H9 (cell line): Measurements from ENCODE around the gene GLRX3. TPM values are rescaled to one million over a fixed set of nuclear protein-coding genes. Genes with fewer than 3 reads are reported as not detected.

Experiments used
- DNase-seq: peaks from one replicate; pipeline ENCODE4 v3.0.0-alpha.2; 2017
- H2AFZ ChIP-seq: one replicate; pipeline ENCODE4 v1.6.1; 2013; ENCODE audit warnings: mild to moderate bottlenecking, low read length, control low read depth, moderate library complexity
- H2AK5ac ChIP-seq: 2 replicates; pipeline ENCODE4 v1.6.1; 2013; ENCODE audit warnings: low read length, control low read depth, mixed read lengths; ENCODE audit not compliant: insufficient read length
- H2BK120ac ChIP-seq: one replicate; pipeline ENCODE4 v1.6.1; 2013; ENCODE audit warnings: low read depth, mild to moderate bottlenecking, low read length, control low read depth, inconsistent platforms; ENCODE audit not compliant: poor library complexity, severe bottlenecking
- H2BK12ac ChIP-seq: 2 replicates; pipeline ENCODE4 v1.6.1; 2013; ENCODE audit warnings: low read length, control low read depth, mixed read lengths, low read depth; ENCODE audit not compliant: insufficient read length
- H2BK15ac ChIP-seq: 2 replicates; pipeline ENCODE4 v1.6.1; 2013; ENCODE audit warnings: low read depth, low read length, control low read depth
- H2BK20ac ChIP-seq: one replicate; pipeline ENCODE4 v1.6.1; 2013; ENCODE audit warnings: low read depth, mild to moderate bottlenecking, low read length, control low read depth, inconsistent platforms; ENCODE audit not compliant: poor library complexity, severe bottlenecking
- H2BK5ac ChIP-seq: 2 replicates; pipeline ENCODE4 v1.6.1; 2013; ENCODE audit warnings: low read length, control low read depth, mixed read lengths; ENCODE audit not compliant: insufficient read length
- H3K14ac ChIP-seq: 2 replicates; pipeline ENCODE4 v1.6.1; 2013; ENCODE audit warnings: low read length, control low read depth; ENCODE audit not compliant: insufficient read depth
- H3K18ac ChIP-seq: 2 replicates; pipeline ENCODE4 v1.6.1; 2013; ENCODE audit warnings: low read depth, mild to moderate bottlenecking, mixed read lengths, low read length, control low read depth; ENCODE audit not compliant: insufficient read length
- H3K23ac ChIP-seq: 2 replicates; pipeline ENCODE4 v1.6.1; 2013; ENCODE audit warnings: low read length, control low read depth, mixed read lengths, low read depth; ENCODE audit not compliant: insufficient read length
- H3K23me2 ChIP-seq: 2 replicates; pipeline ENCODE4 v1.6.1; 2013; ENCODE audit warnings: low read depth, mild to moderate bottlenecking, mixed read lengths, low read length, control low read depth; ENCODE audit not compliant: insufficient read length, poor library complexity, severe bottlenecking
- H3K27ac ChIP-seq: 2 replicates; pipeline ENCODE4 v1.5.1; 2013; ENCODE audit warnings: low read length, control low read depth, mixed read lengths, low read depth; ENCODE audit not compliant: insufficient read length
- H3K27me3 ChIP-seq: 2 replicates; pipeline ENCODE4 v1.6.1; 2013; ENCODE audit warnings: low read length, control low read depth, inconsistent platforms; ENCODE audit not compliant: insufficient read depth
- H3K4ac ChIP-seq: 2 replicates; pipeline ENCODE4 v1.6.1; 2013; ENCODE audit warnings: low read depth, mild to moderate bottlenecking, control low read depth, inconsistent platforms, low read length, moderate library complexity
- H3K4me1 ChIP-seq: 2 replicates; pipeline ENCODE4 v1.6.1; 2013; ENCODE audit warnings: low read length, control low read depth, inconsistent platforms; ENCODE audit not compliant: insufficient read depth
- H3K4me2 ChIP-seq: 2 replicates; pipeline ENCODE4 v1.6.1; 2013; ENCODE audit warnings: low read length, control low read depth, mixed read lengths; ENCODE audit not compliant: insufficient read length, insufficient read depth
- H3K56ac ChIP-seq: 2 replicates; pipeline ENCODE4 v1.6.1; 2013; ENCODE audit warnings: low read depth, mild to moderate bottlenecking, mixed read lengths, low read length, control low read depth; ENCODE audit not compliant: insufficient read length
- H3K79me1 ChIP-seq: 2 replicates; pipeline ENCODE4 v1.6.1; 2013; ENCODE audit warnings: low read depth, mild to moderate bottlenecking, moderate library complexity, low read length, control low read depth, inconsistent platforms; ENCODE audit not compliant: insufficient read depth, poor library complexity, severe bottlenecking
- H3K79me2 ChIP-seq: 2 replicates; pipeline ENCODE4 v1.6.1; 2013; ENCODE audit warnings: low read length, control low read depth, inconsistent platforms; ENCODE audit not compliant: insufficient read depth
- H3K9ac ChIP-seq: 2 replicates; pipeline ENCODE4 v1.6.1; 2013; ENCODE audit warnings: low read length, control low read depth, mixed read lengths; ENCODE audit not compliant: insufficient read length; ENCODE audit errors: extremely low read depth
- H3K9me3 ChIP-seq: one replicate; pipeline ENCODE4 v1.6.1; 2013; ENCODE audit warnings: low read depth, low read length, inconsistent platforms; ENCODE audit not compliant: control insufficient read depth
- H3T11ph ChIP-seq: one replicate; pipeline ENCODE4 v1.6.1; 2013; ENCODE audit warnings: mild to moderate bottlenecking, low read length, control low read depth, inconsistent platforms
- H4K20me1 ChIP-seq: one replicate; pipeline ENCODE4 v1.6.1; 2013; ENCODE audit not compliant: control insufficient read depth, insufficient read length, insufficient read depth
- H4K5ac ChIP-seq: 2 replicates; pipeline ENCODE4 v1.6.1; 2013; ENCODE audit warnings: low read depth, mild to moderate bottlenecking, mixed read lengths, low read length, control low read depth; ENCODE audit not compliant: insufficient read length
- H4K8ac ChIP-seq: replicated peaks from 2 replicates; pipeline ENCODE4 v1.6.1; 2013; ENCODE audit warnings: low read length, control low read depth, mixed read lengths, low read depth; ENCODE audit not compliant: insufficient read length
- H4K91ac ChIP-seq: 2 replicates; pipeline ENCODE4 v1.6.1; 2013; ENCODE audit warnings: low read depth, mild to moderate bottlenecking, moderate library complexity, mixed read lengths, low read length, control low read depth; ENCODE audit not compliant: insufficient read length
- H3K27ac Mint-ChIP-seq, 3 experiments: 2 replicates in 2 of 3; 3 replicates in 1 of 3; pipeline ENCODE4 v1.8.0; 2020 to 2021; ENCODE audit warnings: mixed read lengths in 3 of 3, mild to moderate bottlenecking in 1 of 3, moderate library complexity in 1 of 3
- H3K27me3 Mint-ChIP-seq: 2 replicates; pipeline ENCODE4 v1.8.0; 2021; ENCODE audit warnings: low read depth, mild to moderate bottlenecking, moderate library complexity, mixed read lengths
- H3K36me3 Mint-ChIP-seq, 3 experiments: 2 replicates in 2 of 3; 3 replicates in 1 of 3; pipeline ENCODE4 v1.8.0; 2020 to 2021; ENCODE audit warnings: low read depth in 3 of 3, mixed read lengths in 3 of 3; ENCODE audit not compliant: insufficient read depth in 1 of 3
- H3K4me1 Mint-ChIP-seq, 2 experiments: 2 replicates each; pipeline ENCODE4 v1.8.0; 2020; ENCODE audit warnings: mixed read lengths in 2 of 2
- H3K4me3 Mint-ChIP-seq, 2 experiments: 2 replicates in 1 of 2; 3 replicates in 1 of 2; pipeline ENCODE4 v1.8.0; 2020 to 2021; ENCODE audit warnings: mild to moderate bottlenecking in 2 of 2, mixed read lengths in 2 of 2, moderate library complexity in 1 of 2
- H3K9me3 Mint-ChIP-seq, 2 experiments: 2 replicates in 1 of 2; 3 replicates in 1 of 2; pipeline ENCODE4 v1.8.0; 2020; ENCODE audit warnings: mild to moderate bottlenecking in 2 of 2, mixed read lengths in 2 of 2, moderate library complexity in 1 of 2
- CTCF ChIP-seq: fragments of 200-600 bp; sonication (generic); conservative IDR thresholded peaks from 3 replicates; pipeline ENCODE4 v1.8.0; 2021; ENCODE audit warnings: antibody characterized with exemption, mild to moderate bottlenecking
- whole genome bisulfite sequencing: extraction: QIAGEN DNeasy Blood & Tissue Kit; methylation state at CpG from one replicate; pipeline ENCODE4 v1.1.7; 2013; ENCODE audit warnings: missing lambda C conversion rate, low lambda C conversion rate, mixed read lengths; ENCODE audit not compliant: insufficient read length; ENCODE audit errors: extremely low coverage; 5-methylcytosine and 5-hydroxymethylcytosine counted together
- total RNA-seq: library from RNA; stranded (reverse); gene quantifications from 2 replicates; pipeline ENCODE4 v1.2.1, GENCODE V29; 2021

GLRX3 gene
- total RNA-seq, 1 experiment from 2014 or later: 139 TPM

GRCh38 chr10:130218936-130219335 lies 82.7 kb downstream of the GLRX3 start:
- no peak overlapping the region for H2BK12ac ChIP-seq
- H3K36me3 Mint-ChIP-seq: no peaks in the 10 kb centered on the region
- H2BK20ac ChIP-seq: no peak overlapping the region
- no peak overlapping the region for H3K18ac ChIP-seq
- no peak for TF ChIP-seq CTCF
- no peaks in the 10 kb centered on the region for H3K4me1 ChIP-seq
- H2BK5ac ChIP-seq: no peak overlapping the region
- H3K4me3 Mint-ChIP-seq: no peak overlapping the region
- no peak overlapping the region for H3K4ac ChIP-seq
- no peak overlapping the region for H3K27ac ChIP-seq
- H3K9ac ChIP-seq: no peak overlapping the region
- H4K8ac ChIP-seq: no peak overlapping the region
- H3K27me3 Mint-ChIP-seq: peaks cover 2% of the 10 kb centered on the region; the same call in 1 of the 2 replicates
- H2BK120ac ChIP-seq: no peak overlapping the region
- H3K4me2 ChIP-seq: no peak overlapping the region
- WGBS: no CpG with 5 or more reads among the region's 9 CpGs
- no peaks in the 10 kb centered on the region for H3K9me3 ChIP-seq
- no peak overlapping the region for H4K5ac ChIP-seq
- H4K91ac ChIP-seq: no peak overlapping the region
- no peaks in the 10 kb centered on the region for H3K23me2 ChIP-seq
- H3K79me2 ChIP-seq: no peaks in the 10 kb centered on the region
- no peaks in the 10 kb centered on the region for H3K27me3 ChIP-seq
- DNase-seq: peak; percentile 20
- H3K56ac ChIP-seq: no peak overlapping the region
- H2AFZ ChIP-seq: no peak overlapping the region
- H3K4me1 Mint-ChIP-seq: no peaks in the 10 kb centered on the region
- no peaks in the 10 kb centered on the region; a peak in 1 of 5 replicates for H3K9me3 Mint-ChIP-seq
- H2AK5ac ChIP-seq: no peak overlapping the region
- no peak overlapping the region for H3K14ac ChIP-seq
- no peak overlapping the region for H2BK15ac ChIP-seq
- H3T11ph ChIP-seq: no peak overlapping the region
- no peaks in the 10 kb centered on the region for H3K79me1 ChIP-seq
- no peak overlapping the region for H3K27ac Mint-ChIP-seq
- H3K23ac ChIP-seq: no peak overlapping the region
- H4K20me1 ChIP-seq: no peaks in the 10 kb centered on the region
